Fibroblast of skin of left biceps (primary cell): ENCODE data around the gene OR4F16.
"Not testable (repeated sequence)": the region's sequence is repeated elsewhere in the genome, so short reads cannot be mapped to it uniquely, and the experiment has no call there.

ENCODE experiments used
- DNase-seq, 2 experiments: peaks; one replicate each; pipeline ENCODE4 v3.0.0-alpha.2; 2013; ENCODE audit warnings: low read depth in 2 of 2

The OR4F16 gene

GRCh38 chr1:686554-686953 lies at the start of gene OR4F16:
OR4F16 (minus strand) TSS chr1:686654; CDS start chr1:686654, 0 bp downstream.
- DNase-seq, result not testable (repeated sequence)

- not testable (repeated sequence) for DNase-seq
Measured at GRCh38 chr1:733649-734048, 47.2 kb upstream of the OR4F16 start.

- not testable (repeated sequence) for DNase-seq
Measured at GRCh38 chr1:727040-727439, 40.6 kb upstream of the OR4F16 start.
